Neural progenitor cell (in vitro differentiated cells): Measurements from ENCODE around the gene GBP3.

ENCODE experiments used
- CTCF ChIP-seq: fragments of 200-600 bp; sonication (generic); IDR thresholded peaks from 2 replicates; pipeline ENCODE4 v1.5.1; 2017; ENCODE audit warnings: antibody characterized with exemption, mild to moderate bottlenecking
- EZH2 ChIP-seq: fragments of 200-600 bp; sonication (generic); IDR thresholded peaks from 2 replicates; pipeline ENCODE4 v1.6.1; 2017; ENCODE audit warnings: antibody characterized with exemption, mild to moderate bottlenecking, moderate library complexity
- EZH2phosphoT487 ChIP-seq: fragments of 200-600 bp; sonication (generic); IDR thresholded peaks from 2 replicates; pipeline ENCODE4 v1.6.1; 2017; ENCODE audit warnings: antibody characterized with exemption

GRCh38 chr1:89008511-89008910, 14.2 kb downstream of the GBP3 start:
- TF ChIP-seq CTCF (no peak), EZH2 (no peak), EZH2phosphoT487 (no peak)
